Right cardiac atrium (tissue), 5 donors: ENCODE data around the gene U2AF2. TPM values are rescaled to one million over a fixed set of nuclear protein-coding genes. Genes with fewer than 3 reads are reported as not detected.

Experiments used
- ATAC-seq, 2 donors: fragments of 200-7000 bp; cut with Tn5 transposase; one replicate each; pipeline versions ENCODE4 v1.8.0 to v1.9.1; 2020; ENCODE audit warnings: moderate library complexity in 2 of 2, mild to moderate bottlenecking in 1 of 2
- DNase-seq, 3 donors: peaks; one replicate each; pipeline ENCODE4 v3.0.0-alpha.2; 2020
- H3K27ac ChIP-seq: one replicate; pipeline ENCODE4 v1.5.1; 2013; ENCODE audit warnings: mild to moderate bottlenecking, low read length, control low read depth, moderate library complexity
- H3K27me3 ChIP-seq: one replicate; pipeline ENCODE4 v1.6.1; 2013; ENCODE audit not compliant: control insufficient read depth, insufficient read depth
- H3K4me1 ChIP-seq: one replicate; pipeline ENCODE4 v1.6.1; 2013; ENCODE audit warnings: low read length; ENCODE audit not compliant: control insufficient read depth, insufficient read depth
- H3K4me3 ChIP-seq: one replicate; pipeline ENCODE4 v1.5.1; 2013; ENCODE audit warnings: low read length, control low read depth
- H3K9me3 ChIP-seq: one replicate; pipeline ENCODE4 v1.6.1; 2013; ENCODE audit warnings: low read length; ENCODE audit not compliant: control insufficient read depth
- WGBS: extraction: QIAGEN DNeasy Blood & Tissue Kit; methylation state at CpG from one replicate; pipeline ENCODE4 v1.1.7; 2013; 5-methylcytosine and 5-hydroxymethylcytosine counted together
- intact Hi-C, 4 donors: fragments of 100-400 bp; cut with DNase I; formaldehyde crosslinking; loops; one replicate each; pipeline versions ENCODE4 v1.11.0 to v1.14.0; 2022 to 2023
- polyA plus RNA-seq: library from polyadenylated mRNA; stranded (reverse); fragments of 200-250 nt; gene quantifications from one replicate; pipeline ENCODE4 v1.2.3, GENCODE V29; 2013
- total RNA-seq, 4 donors: library from RNA; stranded (reverse); fragmentation: NEBNext Ultra II Directional; extraction: Animal tissue kit (Norgen Biotek cat#: 25700); gene quantifications; one replicate each; pipeline ENCODE4 v1.2.1, GENCODE V29; 2021
- donor health status: healthy with polysubstance abuse.
- donor health status: DM: no; HTN: yes; CAD: no.
- donor health status: DM: no; HTN: no; CAD: no.
- donor health status: DM: no; HTN: yes; CAD: no; lungs with severe emphysema.
- donor health status: DM: yes; HTN: yes; CAD: no.

U2AF2 gene
- total and polyA plus RNA-seq, 5 donors: 76.0 to 101 (median 89.8) TPM

GRCh38 chr19:55660991-55661390, 6.2 kb downstream of the U2AF2 start:
- Histone ChIP-seq H3K27ac (no peak overlapping the region), H3K9me3 (no peaks in the 10 kb centered on the region), H3K4me3 (no peak overlapping the region), H3K27me3 (no peaks in the 10 kb centered on the region), H3K4me1 (peaks cover 14% of the 10 kb centered on the region)
- 69% methylated on average over 16 of the region's 16 CpGs for WGBS
- intact Hi-C loops: no loop called here
- no peak for ATAC-seq
- DNase-seq: no peak

DNA sequence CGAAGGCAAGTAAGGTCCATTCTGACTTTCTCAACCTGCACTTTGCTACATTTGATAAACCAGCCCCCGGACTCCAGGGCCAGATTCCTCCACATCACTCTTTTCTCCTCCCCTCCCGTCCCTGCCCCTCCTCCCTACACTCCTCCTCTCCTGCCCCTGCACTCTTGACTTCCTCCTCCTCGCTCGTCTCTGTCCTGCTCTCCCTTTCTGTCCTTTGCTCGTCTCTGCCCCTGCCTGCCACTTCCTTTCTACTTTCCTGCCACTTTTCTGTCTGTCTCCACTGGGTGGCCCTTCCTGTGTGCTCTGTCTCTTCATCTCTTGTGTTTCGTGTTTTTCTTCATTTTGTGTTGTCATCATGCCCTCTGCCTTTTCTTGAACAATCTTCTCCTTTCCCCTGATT, 7.0 kb downstream of the U2AF2 start:
- no peak for DNase-seq
- WGBS: 60% methylated on average over 7 of the region's 7 CpGs
- no peak overlapping the region for H3K4me3 ChIP-seq
- peaks cover 11% of the 10 kb centered on the region for H3K4me1 ChIP-seq
- H3K27ac ChIP-seq: no peak overlapping the region
- intact Hi-C loops: no loop called here
- no peaks in the 10 kb centered on the region for H3K9me3 ChIP-seq
- no peak for ATAC-seq
- no peaks in the 10 kb centered on the region for H3K27me3 ChIP-seq

DNA sequence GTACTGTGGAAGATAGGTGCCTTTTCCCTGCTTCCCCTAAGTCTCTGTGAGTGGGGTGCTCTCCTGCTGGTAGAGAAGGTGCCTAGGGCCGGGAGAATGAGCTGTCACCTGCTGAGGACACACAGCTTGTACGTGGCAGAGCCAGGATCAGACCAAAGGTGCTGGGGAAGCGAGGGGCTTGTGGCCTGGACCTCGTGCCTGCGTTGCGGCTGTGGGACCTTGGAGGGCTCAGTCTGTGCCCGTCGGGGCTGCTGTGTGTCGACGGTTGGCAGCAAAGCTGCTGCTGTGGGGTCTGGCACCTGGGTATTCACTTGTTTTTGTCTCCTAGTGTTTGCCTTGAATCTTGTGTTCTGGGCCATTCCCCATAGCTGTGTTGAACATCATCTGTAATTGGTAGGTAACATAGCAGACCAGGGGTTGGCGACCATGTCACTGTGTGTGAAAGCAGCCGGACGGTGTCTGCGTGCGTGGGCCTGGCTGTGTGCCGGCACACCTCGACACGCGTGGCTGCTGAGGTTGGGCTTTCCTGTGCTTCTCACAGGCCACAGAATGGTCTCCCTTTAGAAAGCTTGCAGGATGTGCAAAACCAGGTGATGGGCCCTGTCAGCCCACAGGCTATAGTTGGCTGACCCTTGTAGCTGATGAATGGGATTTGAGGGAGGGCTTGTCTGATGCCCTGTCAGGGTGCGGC, 9.2 kb downstream of the U2AF2 start:
- Histone ChIP-seq H3K9me3 (no peaks in the 10 kb centered on the region), H3K4me1 (no peaks in the 10 kb centered on the region), H3K27ac (no peak overlapping the region), H3K27me3 (no peaks in the 10 kb centered on the region), H3K4me3 (no peak overlapping the region)
- intact Hi-C loops: no loop called here
- DNase-seq (no peak), ATAC-seq (no peak)
- WGBS: 85% methylated on average over 20 of the region's 20 CpGs

GRCh38 chr19:55666343-55667005, 11.6 kb downstream of the U2AF2 start:
- ATAC-seq (no peak), DNase-seq (no peak)
- Histone ChIP-seq H3K4me3 (no peak overlapping the region), H3K4me1 (no peaks in the 10 kb centered on the region), H3K27me3 (no peaks in the 10 kb centered on the region), H3K9me3 (no peaks in the 10 kb centered on the region), H3K27ac (no peak overlapping the region)
- intact Hi-C loops: no loop called here
- 83% methylated on average over 12 of the region's 12 CpGs for WGBS

DNA sequence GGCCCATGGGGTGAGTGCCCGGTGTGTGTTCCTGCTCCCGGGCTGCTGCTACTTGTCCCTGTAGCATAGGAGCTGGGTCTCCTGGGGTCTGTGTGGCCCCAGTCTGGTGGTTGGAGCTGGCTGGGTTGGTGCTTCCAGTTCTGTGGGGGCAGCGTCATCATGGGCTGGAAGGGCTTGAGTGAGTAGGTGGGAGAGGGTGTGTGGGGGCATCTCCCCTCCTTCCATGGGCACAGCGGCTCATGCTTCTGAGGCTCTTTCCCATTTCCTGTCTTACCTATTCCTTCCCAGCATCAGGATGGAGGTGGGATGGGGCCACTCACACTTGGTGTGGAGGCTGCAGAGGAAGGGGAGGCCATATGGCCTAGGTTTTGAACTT, 12.2 kb downstream of the U2AF2 start:
- Histone ChIP-seq H3K9me3 (no peaks in the 10 kb centered on the region), H3K4me1 (no peaks in the 10 kb centered on the region), H3K4me3 (no peak overlapping the region), H3K27ac (no peak overlapping the region), H3K27me3 (no peaks in the 10 kb centered on the region)
- 86% methylated on average over 4 of the region's 4 CpGs for WGBS
- intact Hi-C loops: no loop called here
- ATAC-seq: no peak
- no peak for DNase-seq

GRCh38 chr19:55667511-55667910, 12.7 kb downstream of the U2AF2 start:
- no peak for ATAC-seq
- Histone ChIP-seq H3K4me1 (no peaks in the 10 kb centered on the region), H3K27me3 (no peaks in the 10 kb centered on the region), H3K9me3 (no peaks in the 10 kb centered on the region), H3K4me3 (no peak overlapping the region), H3K27ac (no peak overlapping the region)
- intact Hi-C loops: no loop called here
- WGBS: 75% methylated on average over 12 of the region's 12 CpGs
- DNase-seq: no peak

DNA sequence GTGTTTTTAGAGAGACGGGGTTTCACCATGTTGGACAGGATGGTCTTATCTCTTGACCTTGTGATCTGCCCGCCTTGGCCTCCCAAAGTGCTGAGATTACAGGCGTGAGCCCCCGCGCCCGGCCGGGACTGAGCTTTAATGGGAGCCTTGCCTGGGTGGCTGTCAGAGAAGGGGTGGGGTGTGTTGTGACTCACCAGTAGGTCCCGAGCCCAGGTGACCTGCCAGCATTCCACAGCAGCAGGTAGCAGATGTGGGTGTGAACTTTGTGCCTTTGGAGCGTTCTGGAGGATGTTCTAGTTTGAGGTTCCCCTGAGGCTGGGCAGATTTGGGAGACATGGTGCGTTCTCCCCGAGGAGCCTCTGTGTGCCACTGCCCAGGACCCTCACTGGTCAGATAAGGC, 13.1 kb downstream of the U2AF2 start:
- no peak overlapping the region for H3K27ac ChIP-seq
- no peaks in the 10 kb centered on the region for H3K9me3 ChIP-seq
- no peaks in the 10 kb centered on the region for H3K4me1 ChIP-seq
- no peaks in the 10 kb centered on the region for H3K27me3 ChIP-seq
- no peak for ATAC-seq
- no peak overlapping the region for H3K4me3 ChIP-seq
- no peak for DNase-seq
- WGBS: 57% methylated on average over 11 of the region's 11 CpGs
- intact Hi-C loops: no loop called here

GRCh38 chr19:55668603-55669348, 13.9 kb downstream of the U2AF2 start:
- DNase-seq (no peak), ATAC-seq (no peak)
- intact Hi-C loops: no loop called here
- Histone ChIP-seq H3K4me3 (no peak overlapping the region), H3K27me3 (no peaks in the 10 kb centered on the region), H3K9me3 (no peaks in the 10 kb centered on the region), H3K27ac (no peak overlapping the region), H3K4me1 (no peaks in the 10 kb centered on the region)
- 84% methylated on average over 30 of the region's 30 CpGs for WGBS

GRCh38 chr19:55669418-55670279, 14.8 kb downstream of the U2AF2 start:
- WGBS: 86% methylated on average over 43 of the region's 43 CpGs
- no peak for ATAC-seq
- Histone ChIP-seq H3K9me3 (no peaks in the 10 kb centered on the region), H3K4me3 (no peak overlapping the region), H3K4me1 (no peaks in the 10 kb centered on the region), H3K27me3 (no peaks in the 10 kb centered on the region), H3K27ac (no peak overlapping the region)
- no peak for DNase-seq
- intact Hi-C loops: no loop called here

DNA sequence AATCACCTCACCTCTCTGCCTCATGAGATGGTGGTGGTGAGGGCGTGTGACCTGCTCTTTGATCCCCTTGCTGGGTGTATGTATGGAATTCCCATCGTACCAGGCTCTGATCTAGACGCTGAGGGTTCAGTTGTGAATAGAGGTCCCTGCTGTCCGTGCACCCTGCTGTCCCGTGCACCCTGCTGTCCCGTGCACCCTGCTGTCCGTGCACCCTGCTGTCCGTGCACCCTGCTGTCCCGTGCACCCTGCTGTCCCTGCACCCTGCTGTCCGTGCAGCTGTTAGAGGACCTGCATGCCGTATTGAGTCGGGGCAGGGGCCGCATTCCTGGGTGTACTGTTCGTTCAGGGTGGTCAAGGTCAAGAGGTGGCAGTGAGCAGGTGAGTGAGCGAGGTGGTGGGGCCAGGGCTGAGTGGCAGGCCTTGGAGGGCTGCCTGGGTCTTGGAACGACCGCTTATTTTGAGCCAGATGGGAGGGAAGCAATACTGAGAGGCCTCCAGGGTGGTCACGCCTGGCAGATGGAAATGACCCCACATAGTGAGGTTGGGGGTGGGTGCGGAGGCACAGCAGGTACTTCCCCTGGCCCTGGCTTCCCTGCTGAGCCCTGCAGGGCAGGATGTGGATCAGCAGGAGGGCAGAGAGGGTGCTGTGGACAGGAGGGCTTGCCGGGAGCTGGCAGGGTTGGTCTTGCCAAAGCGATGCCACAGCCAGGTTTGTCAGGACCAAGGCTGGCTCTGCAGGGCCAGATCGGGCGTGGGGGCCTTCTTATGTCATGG, 15.6 kb downstream of the U2AF2 start:
- 73% methylated on average over 23 of the region's 23 CpGs for WGBS
- Histone ChIP-seq H3K9me3 (no peaks in the 10 kb centered on the region), H3K27me3 (no peaks in the 10 kb centered on the region), H3K4me1 (no peaks in the 10 kb centered on the region), H3K27ac (no peak overlapping the region), H3K4me3 (no peak overlapping the region)
- DNase-seq (peak in 1 of 3 donors; percentile 81), ATAC-seq (peak in 1 of 2 donors; percentile 35)
- intact Hi-C loops: no loop called here
